ENCODE measurements around the gene CASP8. TPM values are rescaled to one million over a fixed set of nuclear protein-coding genes. Genes with fewer than 3 reads are reported as not detected.

The CASP8 gene
- total and polyA plus RNA-seq, 2 of the 8 experiments (the other 6 are each of a cell fraction or from before 2014, with no cell fraction given), result 2.3 to 3.6 TPM

DNA sequence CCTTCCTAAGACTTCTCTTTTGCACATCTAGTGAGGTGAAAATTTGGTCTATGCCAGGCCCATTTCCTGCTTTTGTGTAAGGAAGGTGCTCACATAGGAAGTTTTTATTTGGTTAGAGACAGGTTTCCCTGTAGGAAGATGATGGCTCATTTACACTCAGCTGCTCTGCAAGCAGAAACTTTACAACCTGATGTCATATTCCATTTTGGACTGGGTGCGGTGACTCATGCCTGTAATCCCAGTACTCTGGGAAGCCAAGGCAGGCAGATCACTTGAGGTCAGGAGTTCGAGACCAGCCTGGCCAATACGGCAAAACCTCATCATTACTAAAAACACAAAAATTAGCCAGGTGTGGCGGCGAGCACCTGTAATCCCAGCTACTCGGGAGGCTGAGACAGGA lies 41.6 kb upstream of the CASP8 start (continued):
- TF ChIP-seq, protein P1, sequence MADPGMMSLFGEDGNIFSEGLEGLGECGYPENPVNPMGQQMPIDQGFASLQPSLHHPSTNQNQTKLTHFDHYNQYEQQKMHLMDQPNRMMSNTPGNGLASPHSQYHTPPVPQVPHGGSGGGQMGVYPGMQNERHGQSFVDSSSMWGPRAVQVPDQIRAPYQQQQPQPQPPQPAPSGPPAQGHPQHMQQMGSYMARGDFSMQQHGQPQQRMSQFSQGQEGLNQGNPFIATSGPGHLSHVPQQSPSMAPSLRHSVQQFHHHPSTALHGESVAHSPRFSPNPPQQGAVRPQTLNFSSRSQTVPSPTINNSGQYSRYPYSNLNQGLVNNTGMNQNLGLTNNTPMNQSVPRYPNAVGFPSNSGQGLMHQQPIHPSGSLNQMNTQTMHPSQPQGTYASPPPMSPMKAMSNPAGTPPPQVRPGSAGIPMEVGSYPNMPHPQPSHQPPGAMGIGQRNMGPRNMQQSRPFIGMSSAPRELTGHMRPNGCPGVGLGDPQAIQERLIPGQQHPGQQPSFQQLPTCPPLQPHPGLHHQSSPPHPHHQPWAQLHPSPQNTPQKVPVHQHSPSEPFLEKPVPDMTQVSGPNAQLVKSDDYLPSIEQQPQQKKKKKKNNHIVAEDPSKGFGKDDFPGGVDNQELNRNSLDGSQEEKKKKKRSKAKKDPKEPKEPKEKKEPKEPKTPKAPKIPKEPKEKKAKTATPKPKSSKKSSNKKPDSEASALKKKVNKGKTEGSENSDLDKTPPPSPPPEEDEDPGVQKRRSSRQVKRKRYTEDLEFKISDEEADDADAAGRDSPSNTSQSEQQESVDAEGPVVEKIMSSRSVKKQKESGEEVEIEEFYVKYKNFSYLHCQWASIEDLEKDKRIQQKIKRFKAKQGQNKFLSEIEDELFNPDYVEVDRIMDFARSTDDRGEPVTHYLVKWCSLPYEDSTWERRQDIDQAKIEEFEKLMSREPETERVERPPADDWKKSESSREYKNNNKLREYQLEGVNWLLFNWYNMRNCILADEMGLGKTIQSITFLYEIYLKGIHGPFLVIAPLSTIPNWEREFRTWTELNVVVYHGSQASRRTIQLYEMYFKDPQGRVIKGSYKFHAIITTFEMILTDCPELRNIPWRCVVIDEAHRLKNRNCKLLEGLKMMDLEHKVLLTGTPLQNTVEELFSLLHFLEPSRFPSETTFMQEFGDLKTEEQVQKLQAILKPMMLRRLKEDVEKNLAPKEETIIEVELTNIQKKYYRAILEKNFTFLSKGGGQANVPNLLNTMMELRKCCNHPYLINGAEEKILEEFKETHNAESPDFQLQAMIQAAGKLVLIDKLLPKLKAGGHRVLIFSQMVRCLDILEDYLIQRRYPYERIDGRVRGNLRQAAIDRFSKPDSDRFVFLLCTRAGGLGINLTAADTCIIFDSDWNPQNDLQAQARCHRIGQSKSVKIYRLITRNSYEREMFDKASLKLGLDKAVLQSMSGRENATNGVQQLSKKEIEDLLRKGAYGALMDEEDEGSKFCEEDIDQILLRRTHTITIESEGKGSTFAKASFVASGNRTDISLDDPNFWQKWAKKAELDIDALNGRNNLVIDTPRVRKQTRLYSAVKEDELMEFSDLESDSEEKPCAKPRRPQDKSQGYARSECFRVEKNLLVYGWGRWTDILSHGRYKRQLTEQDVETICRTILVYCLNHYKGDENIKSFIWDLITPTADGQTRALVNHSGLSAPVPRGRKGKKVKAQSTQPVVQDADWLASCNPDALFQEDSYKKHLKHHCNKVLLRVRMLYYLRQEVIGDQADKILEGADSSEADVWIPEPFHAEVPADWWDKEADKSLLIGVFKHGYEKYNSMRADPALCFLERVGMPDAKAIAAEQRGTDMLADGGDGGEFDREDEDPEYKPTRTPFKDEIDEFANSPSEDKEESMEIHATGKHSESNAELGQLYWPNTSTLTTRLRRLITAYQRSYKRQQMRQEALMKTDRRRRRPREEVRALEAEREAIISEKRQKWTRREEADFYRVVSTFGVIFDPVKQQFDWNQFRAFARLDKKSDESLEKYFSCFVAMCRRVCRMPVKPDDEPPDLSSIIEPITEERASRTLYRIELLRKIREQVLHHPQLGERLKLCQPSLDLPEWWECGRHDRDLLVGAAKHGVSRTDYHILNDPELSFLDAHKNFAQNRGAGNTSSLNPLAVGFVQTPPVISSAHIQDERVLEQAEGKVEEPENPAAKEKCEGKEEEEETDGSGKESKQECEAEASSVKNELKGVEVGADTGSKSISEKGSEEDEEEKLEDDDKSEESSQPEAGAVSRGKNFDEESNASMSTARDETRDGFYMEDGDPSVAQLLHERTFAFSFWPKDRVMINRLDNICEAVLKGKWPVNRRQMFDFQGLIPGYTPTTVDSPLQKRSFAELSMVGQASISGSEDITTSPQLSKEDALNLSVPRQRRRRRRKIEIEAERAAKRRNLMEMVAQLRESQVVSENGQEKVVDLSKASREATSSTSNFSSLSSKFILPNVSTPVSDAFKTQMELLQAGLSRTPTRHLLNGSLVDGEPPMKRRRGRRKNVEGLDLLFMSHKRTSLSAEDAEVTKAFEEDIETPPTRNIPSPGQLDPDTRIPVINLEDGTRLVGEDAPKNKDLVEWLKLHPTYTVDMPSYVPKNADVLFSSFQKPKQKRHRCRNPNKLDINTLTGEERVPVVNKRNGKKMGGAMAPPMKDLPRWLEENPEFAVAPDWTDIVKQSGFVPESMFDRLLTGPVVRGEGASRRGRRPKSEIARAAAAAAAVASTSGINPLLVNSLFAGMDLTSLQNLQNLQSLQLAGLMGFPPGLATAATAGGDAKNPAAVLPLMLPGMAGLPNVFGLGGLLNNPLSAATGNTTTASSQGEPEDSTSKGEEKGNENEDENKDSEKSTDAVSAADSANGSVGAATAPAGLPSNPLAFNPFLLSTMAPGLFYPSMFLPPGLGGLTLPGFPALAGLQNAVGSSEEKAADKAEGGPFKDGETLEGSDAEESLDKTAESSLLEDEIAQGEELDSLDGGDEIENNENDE (IDR thresholded peaks at IDR 0.05; ENCODE audit: insufficient replicate concordance, low read length), result no peak
- TF ChIP-seq TAF1 (IDR thresholded peaks at IDR 0.05; ENCODE audit: low read depth, low read length), result no peak
- no peak for TF ChIP-seq EZH2 (IDR thresholded peaks at IDR 0.05; ENCODE audit: low read depth, low read length, severe bottlenecking)
- TF ChIP-seq SAP30 (IDR thresholded peaks at IDR 0.05; ENCODE audit: insufficient read depth, insufficient replicate concordance, low read length), result no peak
- no peak for TF ChIP-seq NRF1 (IDR thresholded peaks at IDR 0.05; ENCODE audit: low read depth, low read length)
- TF ChIP-seq, protein P2, sequence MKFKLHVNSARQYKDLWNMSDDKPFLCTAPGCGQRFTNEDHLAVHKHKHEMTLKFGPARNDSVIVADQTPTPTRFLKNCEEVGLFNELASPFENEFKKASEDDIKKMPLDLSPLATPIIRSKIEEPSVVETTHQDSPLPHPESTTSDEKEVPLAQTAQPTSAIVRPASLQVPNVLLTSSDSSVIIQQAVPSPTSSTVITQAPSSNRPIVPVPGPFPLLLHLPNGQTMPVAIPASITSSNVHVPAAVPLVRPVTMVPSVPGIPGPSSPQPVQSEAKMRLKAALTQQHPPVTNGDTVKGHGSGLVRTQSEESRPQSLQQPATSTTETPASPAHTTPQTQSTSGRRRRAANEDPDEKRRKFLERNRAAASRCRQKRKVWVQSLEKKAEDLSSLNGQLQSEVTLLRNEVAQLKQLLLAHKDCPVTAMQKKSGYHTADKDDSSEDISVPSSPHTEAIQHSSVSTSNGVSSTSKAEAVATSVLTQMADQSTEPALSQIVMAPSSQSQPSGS (IDR thresholded peaks at IDR 0.05; ENCODE audit: low read length), result no peak
